Measurements from ENCODE around the gene FAM168A.

FAM168A gene

DNA sequence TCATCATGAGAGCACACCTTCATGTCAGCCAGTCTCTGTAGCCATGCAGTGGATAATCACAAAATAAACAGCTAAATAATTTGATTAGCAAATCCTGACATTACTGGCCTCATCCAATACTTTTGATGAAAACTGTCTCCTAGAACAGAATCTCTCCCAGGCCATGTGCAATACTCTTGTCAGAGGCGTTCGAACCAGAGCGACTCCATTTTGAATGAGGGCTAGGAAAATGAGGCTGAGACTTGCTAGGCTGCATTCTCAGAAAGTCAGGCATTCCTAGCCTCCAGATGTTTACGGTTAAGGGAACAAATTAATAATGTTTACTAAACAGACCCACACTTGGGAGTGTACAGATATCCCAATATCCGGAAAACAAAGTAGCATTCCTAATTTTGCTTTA, 69.9 kb downstream of the FAM168A start:
- TF ChIP-seq, protein P1, sequence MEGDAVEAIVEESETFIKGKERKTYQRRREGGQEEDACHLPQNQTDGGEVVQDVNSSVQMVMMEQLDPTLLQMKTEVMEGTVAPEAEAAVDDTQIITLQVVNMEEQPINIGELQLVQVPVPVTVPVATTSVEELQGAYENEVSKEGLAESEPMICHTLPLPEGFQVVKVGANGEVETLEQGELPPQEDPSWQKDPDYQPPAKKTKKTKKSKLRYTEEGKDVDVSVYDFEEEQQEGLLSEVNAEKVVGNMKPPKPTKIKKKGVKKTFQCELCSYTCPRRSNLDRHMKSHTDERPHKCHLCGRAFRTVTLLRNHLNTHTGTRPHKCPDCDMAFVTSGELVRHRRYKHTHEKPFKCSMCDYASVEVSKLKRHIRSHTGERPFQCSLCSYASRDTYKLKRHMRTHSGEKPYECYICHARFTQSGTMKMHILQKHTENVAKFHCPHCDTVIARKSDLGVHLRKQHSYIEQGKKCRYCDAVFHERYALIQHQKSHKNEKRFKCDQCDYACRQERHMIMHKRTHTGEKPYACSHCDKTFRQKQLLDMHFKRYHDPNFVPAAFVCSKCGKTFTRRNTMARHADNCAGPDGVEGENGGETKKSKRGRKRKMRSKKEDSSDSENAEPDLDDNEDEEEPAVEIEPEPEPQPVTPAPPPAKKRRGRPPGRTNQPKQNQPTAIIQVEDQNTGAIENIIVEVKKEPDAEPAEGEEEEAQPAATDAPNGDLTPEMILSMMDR (conservative IDR thresholded peaks at IDR 0.05; ENCODE audit: control insufficient read depth, insufficient read depth, low read depth, low read length), result no peak
- DNase-seq (ENCODE audit: low read depth), result no peak
- H3K4me3 ChIP-seq (ENCODE audit: control insufficient read depth, low read depth, low read length), result no peak overlapping the region

DNA sequence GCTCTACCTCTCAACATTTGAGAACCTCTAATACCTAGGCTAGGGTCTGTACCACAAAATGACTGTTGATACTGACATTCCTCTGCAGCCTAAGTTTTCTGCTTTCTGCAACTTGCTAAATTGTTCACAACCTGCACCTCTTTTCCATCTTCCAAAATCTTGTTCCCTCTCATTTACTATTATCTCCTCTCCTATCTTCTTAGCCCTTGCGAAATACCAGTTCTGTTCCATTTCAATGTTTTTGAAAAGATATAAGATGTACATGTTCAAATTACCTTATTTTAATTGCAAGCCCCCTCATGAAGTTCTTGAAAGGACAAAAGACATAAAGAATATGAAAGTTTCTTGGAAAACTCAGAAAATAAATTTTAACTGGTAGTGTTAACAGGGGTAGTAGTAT, 72.3 kb downstream of the FAM168A start:
- no peak for DNase-seq (ENCODE audit: low read depth)
- H3K4me3 ChIP-seq (ENCODE audit: control insufficient read depth, low read depth, low read length), result no peak overlapping the region
- TF ChIP-seq, protein P1 (conservative IDR thresholded peaks at IDR 0.05; ENCODE audit: control insufficient read depth, insufficient read depth, low read depth, low read length), result no peak

DNA sequence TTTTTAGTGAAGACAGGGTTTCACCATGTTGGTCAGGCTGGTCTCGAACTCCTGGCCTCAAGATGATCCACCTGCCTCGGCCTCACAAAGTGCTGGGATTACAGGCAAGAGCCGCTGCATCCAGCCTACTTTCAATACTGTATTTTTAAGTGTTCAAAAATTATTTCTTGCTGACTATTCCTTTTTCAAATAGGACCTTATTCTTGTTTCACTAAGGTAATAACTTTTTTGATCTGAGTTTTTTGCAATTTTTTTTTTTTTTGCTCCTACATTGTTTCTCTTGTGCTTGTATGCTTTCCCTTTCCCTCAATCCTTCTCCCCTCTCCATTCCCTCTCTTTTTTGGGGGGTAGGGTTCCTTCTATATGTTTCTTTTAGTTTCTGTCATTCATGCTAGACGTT, 73.1 kb downstream of the FAM168A start:
- DNase-seq (ENCODE audit: low read depth), result no peak
- H3K4me3 ChIP-seq (ENCODE audit: control insufficient read depth, low read depth, low read length), result no peak overlapping the region
- TF ChIP-seq, protein P1 (conservative IDR thresholded peaks at IDR 0.05; ENCODE audit: control insufficient read depth, insufficient read depth, low read depth, low read length), result no peak

DNA sequence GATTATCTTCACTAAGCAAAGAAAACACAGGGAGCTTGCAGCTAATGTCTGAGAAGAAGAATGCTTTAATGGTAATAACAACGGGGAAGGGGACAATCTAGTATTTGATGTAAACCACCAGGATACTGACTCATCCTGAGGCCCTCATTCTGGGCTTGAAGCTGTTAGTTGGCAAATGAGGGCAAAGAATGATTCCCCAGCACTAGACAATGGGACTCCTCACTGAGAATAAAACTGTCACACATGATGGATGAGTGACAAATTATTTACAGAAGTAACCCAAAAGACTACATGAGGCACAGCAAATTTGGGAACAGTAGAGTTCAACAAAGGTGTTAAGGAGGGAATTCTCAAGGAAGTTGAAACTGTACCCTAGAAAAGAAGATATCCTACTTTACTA, 76.3 kb downstream of the FAM168A start:
- H3K4me3 ChIP-seq (ENCODE audit: control insufficient read depth, low read depth, low read length), result no peak overlapping the region
- peak; percentile 28 for DNase-seq (ENCODE audit: low read depth)
- TF ChIP-seq, protein P1 (conservative IDR thresholded peaks at IDR 0.05; ENCODE audit: control insufficient read depth, insufficient read depth, low read depth, low read length), result no peak

DNA sequence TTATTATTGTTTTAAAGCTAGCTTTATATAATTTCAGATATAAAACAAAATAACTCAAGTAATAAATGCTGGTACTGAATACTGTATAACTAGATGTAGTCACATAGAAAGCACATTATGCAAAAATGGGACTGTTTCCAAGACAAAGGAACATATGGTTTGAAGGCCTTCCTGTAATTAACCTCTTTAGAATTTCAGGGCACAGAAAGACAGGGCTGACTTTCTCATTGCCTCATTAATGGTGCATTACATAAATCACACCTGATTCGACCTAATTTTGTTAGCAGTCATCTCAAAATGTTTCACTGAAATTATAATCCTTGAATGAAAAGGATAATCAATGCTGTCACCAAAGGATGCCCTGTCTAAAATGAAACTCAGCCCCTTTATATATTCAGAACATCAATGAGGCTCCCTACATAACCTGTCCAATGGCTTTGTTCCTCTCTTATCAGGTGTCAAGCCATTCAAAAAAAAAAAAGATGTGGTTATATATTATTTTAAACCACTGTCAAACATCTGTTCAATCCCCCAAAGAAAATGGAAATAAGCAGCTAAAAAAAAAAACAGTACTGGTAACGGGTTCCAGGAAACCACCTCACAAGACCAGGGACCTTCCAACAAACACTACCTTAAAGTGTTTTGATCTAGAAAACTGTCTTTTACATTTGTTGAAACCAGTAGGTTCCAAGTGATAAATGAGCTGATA, 77.4 kb downstream of the FAM168A start:
- TF ChIP-seq, protein P1 (conservative IDR thresholded peaks at IDR 0.05; ENCODE audit: control insufficient read depth, insufficient read depth, low read depth, low read length), result no peak
- no peak overlapping the region for H3K4me3 ChIP-seq (ENCODE audit: control insufficient read depth, low read depth, low read length)
- peak; percentile 40 for DNase-seq (ENCODE audit: low read depth)

DNA sequence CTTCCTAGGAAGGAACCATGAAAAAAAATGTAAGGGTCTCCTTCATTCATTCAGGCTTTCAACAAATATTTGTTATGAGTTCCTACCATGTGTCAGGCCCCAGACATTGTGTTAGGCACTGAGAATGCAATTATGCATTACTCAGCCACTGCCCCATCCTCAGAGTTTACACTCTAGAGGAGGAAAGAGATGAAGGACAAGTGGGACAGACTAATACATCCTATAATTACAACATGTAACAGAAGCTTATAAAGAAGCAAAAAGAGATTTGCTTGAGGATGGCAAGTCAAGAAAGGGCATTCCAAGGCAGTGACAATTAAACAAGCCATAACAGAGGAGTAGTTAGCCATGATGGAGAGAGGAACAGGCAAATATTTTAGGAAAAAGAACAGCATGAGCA, 78.6 kb downstream of the FAM168A start:
- TF ChIP-seq, protein P1 (conservative IDR thresholded peaks at IDR 0.05; ENCODE audit: control insufficient read depth, insufficient read depth, low read depth, low read length), result no peak
- no peak for DNase-seq (ENCODE audit: low read depth)
- no peak overlapping the region for H3K4me3 ChIP-seq (ENCODE audit: control insufficient read depth, low read depth, low read length)
